NCI-H510A (cell line): Measurements from ENCODE around the gene TTC4.
A peak's percentile ranks its signal among the peaks of the same experiment; 100 is the strongest.

Source experiments
- DNase-seq: peaks from one replicate; lab custom pipeline; 2025; lab: John Stamatoyannopoulos, UW

TTC4 gene, protein sequence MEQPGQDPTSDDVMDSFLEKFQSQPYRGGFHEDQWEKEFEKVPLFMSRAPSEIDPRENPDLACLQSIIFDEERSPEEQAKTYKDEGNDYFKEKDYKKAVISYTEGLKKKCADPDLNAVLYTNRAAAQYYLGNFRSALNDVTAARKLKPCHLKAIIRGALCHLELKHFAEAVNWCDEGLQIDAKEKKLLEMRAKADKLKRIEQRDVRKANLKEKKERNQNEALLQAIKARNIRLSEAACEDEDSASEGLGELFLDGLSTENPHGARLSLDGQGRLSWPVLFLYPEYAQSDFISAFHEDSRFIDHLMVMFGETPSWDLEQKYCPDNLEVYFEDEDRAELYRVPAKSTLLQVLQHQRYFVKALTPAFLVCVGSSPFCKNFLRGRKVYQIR

DNA sequence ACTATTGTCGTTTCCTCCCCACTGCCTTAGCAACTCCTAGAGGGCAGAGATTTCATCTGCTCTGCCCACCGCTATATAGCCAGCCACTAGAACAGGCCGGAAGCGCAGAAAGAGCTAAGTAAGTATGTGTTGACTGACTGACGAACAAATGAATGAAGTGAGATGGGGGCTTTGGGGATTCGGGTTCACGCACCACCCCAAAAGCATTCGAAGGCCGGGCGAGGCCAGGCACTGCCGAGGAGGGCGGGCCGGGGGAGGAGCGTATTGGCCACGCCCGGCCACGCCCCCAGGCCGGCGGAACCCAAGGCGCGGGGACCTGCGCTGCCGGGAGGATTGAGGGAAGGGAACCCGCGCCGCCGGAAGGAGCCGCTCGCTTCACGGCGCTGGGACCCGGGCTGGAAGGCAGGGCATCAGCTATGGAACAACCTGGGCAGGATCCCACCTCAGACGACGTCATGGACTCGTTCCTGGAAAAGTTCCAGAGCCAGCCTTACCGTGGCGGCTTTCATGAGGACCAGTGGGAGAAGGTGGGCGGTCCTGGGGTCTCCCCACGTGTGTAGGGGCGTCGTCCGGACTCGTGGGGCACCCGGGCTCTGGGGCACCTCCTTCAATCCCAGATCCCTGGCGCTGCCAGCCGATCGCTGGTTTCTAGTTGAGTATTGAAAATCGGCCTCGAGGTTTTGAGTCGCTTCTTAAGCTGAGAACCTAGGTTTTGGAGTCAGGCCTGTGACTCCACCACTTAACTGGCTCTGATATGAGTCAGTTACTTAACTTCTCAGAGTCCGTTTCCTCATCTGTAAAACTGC is at the start of gene TTC4:
TSS of gene TTC4 (plus strand) at position 369 of the 806 bp plus-strand sequence. CDS start at position 417, 48 bp downstream.
- peak; percentile 75 for DNase-seq

DNA sequence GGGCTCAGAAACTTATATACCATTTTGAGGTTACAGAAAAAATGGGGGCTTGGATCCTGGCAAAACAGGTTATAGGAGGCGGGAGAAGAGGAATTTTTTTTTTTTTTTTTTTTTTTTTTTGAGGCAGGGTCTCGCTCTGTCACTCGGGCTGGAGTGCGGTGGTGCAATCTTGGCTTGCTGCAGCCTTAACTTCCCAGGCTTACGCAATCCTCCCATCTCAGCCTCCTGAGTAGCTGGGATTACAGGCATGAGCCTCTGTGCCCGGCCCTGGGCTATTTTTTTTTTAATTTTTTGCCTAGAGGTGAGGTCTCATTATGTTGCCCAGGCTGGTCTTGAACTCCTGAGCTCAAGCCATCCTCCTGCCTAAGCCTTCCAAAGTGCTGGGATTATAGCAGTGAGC is 49.3 kb upstream of the TTC4 start:
- DNase-seq = no peak

DNA sequence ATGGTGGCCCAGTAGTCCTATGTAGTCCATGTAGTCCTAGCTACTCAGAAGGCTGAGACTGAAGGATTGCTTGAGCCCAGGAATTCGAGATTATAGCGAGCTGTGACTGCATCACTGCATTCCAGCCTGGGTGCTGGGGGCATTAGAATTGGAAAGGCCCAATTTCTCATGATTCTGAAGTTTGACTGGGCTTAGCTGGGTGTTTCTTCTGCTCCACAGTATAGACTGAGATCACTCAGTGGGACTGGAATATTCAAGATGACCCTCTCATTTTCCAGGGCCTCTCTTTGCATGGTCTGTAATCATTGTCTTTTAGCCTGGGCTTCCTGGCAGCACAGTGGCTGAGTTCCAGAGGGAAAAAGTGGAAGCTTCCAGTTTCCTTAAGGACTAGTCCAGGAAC is 47.9 kb upstream of the TTC4 start:
- no peak for DNase-seq

DNA sequence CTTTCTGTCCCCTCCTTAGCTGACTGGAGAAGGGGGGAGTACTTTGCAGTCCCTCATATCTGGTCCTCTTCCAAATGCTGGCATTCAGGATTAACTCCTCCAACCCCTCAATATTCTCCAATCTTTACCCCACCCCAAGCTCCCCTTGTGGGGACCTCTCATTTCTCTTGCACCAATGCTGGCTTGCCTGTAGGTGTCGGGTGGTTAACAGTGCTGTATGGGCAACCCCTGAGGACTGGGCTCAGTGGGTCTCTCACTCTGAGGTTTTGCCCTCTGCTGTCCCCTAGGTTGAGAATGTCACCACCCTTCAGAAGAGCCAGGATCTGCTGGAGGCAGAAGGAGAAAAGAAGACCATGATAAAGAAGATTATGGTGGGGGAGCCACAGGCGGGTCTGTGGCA is 47.1 kb upstream of the TTC4 start:
- no peak for DNase-seq

DNA sequence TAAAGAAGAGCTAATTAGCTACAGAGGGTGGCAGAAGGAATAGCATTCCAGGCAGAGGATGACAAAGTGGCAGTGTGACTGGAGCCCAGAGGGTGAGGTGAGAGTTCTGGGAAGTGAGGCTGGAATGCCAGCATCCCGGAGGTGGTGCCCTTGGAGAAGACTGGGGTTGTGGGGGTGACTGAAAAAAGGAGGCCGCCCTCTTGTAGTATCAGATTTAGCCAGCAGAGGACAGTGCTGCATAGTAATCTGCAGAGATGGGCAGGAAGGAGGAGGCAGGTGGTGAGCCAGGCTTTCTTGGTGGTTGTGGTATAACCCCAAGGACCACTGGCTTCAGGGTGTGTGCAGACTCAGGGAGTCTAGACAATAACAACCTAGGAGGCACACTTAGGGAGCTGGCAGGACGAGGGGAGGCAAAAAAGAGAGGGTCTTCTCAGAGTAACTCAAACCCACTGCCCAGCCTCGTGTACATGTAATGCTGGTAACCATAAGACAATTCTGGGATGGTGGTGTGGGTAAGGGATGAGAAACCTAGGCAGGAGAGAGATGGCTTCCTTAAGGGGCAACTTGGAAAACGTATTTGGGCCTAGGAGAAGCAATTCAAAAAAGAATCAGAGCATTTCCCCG is 43.6 kb upstream of the TTC4 start:
- peak; percentile 13 for DNase-seq

DNA sequence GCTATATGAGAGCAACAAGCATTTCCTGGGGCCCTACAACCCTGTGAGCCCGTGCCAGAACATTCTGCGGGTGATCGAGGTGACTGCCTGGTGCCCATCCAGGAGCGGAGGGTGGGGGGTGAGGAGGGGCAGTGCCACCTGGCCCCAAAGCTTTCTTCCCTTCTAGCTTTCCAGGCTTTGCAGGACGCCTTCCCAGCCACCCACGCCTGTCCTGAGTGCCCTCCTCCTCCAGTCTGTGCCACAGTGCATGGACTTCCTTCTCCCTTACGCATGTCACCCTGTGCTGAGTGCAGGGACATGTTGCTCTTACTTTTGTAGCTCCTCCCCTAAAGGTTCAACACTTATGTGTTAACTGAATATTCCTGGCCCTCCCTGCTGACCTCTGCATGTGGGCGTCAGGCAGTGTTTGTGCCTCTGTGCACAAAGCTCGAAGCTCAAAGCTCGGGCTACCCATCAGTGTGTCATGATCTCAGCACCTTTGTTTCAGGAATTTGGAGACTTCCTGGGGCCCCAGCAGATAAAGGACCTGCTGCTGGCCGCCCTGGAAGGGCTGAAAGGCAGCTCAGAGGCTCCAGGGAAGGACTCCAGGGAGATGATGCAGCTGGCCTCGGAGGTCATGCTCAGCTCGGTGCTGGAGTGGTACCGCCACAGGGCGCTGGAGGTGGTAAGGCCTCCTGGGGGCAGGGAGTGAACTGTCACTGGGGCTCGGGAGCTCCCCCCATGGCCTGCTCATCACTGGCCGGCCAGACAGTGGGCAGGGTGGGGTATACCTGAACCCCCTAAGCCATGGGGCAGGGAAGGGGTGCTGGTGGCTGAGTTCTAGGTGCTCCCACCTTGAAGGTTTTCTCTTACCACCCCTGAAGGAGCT is 36.7 kb upstream of the TTC4 start:
- no peak for DNase-seq

DNA sequence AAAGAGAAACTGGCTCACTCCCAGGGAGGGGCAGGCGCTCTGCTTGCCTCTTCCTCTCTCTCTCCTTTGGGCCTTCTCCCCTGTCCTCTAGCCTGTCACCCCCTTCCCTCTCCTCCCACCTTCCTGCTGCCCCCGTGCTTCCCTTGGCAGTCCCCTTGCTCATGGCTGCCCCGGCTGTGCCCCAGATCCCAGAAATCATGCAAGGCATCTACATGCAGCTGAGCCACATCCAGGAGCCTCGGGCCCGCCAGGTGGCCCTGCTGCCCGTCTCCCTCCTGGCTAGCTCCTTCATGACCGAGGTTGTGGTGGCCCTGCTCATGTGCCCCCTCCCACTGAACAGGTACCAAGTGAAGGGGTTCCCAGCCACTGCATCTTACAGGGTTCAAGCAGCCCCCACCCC is 36.0 kb upstream of the TTC4 start:
- DNase-seq = no peak

DNA sequence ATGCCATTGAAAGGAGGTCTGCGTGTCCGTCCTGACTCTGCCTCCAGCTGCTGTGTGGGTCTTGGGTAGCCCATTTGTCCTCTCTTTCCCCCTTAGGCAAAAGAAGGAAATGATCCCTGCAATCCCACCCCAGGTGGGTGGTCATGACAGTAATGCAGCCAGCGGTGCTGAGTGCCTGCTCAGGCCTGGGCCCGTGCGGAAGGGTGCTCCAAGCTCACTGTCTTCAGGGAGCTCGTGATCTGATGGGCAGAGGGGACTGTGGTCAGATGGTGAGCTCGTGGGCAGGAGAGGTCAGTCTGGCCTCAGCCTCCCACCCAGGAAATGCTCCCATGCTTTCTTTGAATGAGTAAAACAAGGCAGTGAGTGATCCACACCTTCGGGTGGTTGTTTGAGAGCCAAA is 35.3 kb upstream of the TTC4 start:
- no peak for DNase-seq

DNA sequence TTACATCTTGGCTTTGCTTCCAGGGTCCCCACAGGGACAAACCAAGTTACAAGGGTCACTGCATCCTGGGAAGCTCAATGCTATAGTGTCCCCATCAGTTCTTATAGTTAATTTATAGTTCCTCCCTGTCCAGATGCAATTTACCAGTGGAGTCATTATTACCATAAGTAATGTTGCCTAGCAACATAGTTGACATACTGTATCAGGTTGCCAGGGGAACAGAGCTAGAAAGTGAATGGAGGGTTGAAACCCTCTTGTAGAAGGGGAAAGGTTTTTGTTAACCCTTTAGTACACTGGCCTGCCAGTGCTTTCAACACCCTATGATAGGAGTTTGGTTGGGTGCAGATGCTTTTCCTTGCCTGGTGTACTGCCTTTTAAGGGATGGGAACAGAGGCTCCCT is 34.3 kb upstream of the TTC4 start:
- DNase-seq = peak; percentile 56

DNA sequence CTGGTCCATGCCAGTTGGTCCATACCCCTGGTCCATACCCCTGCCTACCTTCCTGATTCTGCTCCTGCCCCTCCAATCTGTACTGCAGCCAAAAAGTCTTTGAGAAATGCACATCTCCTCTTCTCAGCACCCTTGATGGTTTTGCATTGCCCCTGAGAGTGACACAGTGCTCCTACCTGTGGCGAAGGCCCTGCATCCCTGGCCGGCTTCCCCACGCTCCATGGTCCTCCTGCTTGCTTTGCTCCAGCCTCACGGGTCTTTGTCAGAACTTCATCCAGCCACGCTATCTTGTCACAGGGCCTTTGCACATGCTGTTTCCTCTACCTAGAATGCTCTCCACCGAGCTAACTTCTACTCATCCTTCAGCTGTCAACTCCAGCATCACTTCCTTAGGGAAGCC is 32.2 kb upstream of the TTC4 start:
- no peak for DNase-seq

DNA sequence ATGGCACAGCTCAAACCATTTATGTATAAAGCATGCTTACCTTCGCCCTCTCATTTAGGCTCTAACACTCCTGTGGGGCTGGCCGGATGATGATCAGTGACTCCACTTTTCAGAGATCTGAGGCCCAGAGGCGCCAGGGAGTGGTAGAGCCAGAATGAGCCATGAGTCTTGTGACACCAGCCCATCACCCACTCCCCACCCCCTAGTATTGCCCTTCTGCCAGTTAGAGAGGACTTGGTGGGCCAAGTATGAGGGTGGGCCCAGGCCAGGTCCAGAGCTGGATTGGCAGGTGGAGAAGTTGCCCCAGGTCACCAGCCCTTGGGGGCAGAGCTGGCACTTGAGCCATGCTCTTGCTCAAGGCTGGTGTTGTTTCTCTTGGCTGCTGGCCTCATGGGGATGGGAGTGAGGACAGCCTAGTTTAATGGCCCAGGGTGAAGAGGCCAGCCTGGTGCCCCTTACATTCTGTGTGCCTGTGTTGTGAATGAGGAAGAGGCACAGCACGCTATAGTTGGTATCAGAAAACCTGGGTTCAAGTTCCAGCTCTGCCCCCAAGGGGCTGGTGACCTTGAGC is 30.2 kb upstream of the TTC4 start:
- no peak for DNase-seq

DNA sequence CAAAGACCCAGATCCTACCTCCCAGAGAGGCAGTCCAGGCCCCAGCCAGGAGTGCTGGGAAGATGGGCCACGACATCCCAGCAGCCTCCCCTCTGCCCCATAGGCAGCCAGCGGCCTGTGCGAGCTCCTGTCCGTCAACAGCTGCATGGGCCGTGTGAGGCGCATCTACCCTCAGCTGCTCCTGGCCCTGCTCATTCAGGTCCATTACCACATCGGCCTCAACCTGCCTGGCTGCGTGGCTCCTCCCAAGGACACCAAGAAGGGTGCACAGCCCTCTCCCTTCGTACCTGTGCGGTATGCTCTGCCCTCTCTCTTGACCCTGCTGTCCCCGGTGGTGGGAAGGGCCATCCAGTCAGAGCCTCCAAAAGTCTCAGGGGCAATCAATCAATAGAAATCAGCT is 29.5 kb upstream of the TTC4 start:
- DNase-seq = no peak

DNA sequence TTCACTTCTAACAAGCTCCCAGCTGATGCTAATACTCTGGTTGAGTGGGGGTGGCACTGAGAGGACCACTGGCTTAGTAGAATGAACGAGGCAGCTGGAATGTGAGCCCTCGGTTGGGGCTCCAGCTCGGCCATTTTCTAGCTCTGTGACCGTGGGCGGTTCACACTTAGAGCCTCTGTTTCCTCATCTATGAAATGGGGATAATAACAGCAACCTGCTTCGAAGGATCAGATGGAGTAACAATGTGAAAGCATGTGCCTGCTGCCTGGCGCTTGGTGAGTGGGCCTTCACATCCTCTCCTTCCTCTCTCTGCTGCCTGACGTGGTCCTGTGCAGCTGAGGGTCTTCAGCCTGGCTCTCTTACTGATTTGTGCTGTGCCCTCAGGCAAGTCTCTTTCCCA is 20.9 kb upstream of the TTC4 start:
- DNase-seq = no peak

DNA sequence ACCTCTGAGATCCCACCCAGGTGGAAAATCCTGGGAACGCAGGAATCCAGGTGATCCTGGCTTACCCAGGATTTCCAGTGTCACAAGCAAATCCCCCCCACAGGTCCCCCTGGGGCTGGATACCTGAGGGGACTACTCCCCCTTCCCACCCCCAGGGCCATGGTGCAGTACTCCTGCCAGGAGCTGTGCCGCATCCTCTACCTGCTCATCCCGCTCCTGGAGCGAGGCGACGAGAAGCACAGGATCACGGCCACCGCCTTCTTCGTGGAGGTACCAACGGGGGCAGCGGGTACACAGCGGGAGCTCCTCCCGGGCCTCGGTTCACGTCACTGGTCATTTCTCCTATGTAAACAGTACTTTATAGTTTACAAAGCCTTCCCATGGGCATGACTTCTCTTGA is 20.4 kb upstream of the TTC4 start:
- no peak for DNase-seq

DNA sequence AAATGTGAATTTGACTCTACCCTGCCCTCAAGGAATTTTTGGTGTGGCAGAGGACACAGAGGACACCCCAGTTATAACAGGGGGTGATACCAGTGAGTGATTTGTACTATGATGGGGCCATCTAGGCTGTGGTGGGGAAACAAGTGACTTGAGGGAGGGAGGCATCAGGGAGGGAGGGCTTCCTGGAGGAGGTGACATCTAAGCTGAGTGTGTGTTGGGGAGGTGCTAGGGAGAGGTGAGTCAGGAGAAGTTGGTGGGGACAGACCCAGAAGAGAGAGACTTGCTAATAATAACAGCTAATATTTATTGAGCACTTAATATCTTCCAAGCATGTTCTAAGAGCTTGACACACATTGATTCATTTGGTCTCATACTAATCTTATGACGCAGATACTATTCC is 19.9 kb upstream of the TTC4 start:
- no peak for DNase-seq

DNA sequence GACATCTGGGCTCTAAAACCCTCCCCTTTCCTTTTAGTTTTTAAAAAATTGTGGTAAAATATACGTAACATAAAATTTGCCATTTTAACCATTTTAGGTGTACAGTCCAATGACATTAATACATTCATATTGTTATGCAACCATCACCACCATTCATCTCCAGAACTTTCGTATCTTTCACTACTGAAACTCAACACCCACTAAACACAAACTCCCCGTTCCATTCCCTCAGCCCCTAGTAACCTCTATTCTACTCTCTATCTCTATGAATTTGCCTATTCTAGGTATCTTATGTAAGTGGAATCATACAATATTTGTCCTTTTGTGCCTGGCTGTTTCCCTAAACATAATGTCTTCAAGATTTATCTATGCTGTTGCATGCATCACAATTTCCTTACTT is 19.4 kb upstream of the TTC4 start:
- no peak for DNase-seq

DNA sequence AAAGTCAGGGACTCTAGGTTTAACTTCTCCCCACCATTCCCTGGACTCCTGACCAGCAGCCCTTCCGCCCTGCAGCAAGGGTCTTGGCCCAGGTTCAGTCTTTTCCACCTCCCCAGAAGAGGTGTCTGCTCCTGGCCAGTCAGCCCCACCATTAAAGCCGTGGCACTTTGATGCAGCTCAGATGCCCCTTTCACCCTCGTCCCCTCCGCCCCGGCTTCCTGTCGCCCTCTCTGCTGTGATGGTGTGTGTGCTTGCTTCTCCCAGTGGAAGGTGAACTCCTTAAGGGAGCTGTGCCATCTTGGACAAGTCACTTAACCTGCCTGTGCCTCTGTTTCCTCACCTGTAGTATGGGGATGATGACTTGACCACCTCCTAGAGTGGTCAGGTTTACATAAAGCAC is 17.8 kb upstream of the TTC4 start:
- DNase-seq = no peak

DNA sequence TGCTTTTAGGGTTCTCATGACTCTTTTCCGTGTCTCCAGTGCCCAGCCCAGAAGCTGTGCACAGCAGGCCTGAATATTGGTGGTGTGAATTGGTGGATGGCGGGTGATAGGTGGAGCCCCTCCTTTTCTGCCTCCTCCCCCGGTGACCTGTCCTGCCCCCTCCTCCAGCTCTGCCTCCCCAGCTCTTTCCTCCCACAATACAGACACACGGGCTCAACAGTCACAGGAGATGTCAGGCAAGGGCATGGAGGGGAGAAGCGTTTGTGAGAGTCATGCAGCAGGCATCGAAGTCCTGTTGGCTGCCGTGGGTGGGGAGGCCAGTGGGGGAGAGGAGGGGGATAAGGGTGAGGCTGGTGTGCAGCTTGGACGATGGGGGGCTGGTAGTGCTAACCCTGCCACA is 17.3 kb upstream of the TTC4 start:
- no peak for DNase-seq

DNA sequence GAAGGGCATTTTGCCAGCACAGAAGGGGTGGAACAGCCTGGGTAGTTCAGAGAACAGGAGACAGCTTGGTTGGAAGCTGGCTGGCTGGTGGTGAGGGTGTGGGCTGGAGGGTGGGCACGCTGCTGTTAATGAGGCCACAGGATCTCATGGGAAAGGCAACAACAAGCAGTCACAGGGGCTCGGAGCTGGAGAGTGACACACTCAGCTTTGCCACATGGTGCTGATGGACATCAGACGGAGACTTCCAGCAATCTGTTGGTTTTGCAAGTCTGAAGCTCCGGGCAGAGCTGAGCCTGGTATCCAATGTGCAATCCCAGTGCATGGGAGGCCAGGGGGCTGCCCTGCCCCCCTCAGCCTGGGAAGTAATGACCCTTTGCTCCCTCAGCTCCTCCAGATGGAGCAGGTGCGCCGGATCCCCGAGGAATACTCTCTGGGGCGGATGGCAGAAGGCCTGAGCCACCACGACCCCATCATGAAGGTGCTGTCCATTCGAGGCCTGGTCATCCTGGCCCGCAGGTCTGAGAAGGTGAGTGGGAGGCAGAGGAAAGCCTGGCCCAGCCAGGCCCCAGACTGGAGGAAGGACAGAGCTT is 15.6 kb upstream of the TTC4 start:
- no peak for DNase-seq

DNA sequence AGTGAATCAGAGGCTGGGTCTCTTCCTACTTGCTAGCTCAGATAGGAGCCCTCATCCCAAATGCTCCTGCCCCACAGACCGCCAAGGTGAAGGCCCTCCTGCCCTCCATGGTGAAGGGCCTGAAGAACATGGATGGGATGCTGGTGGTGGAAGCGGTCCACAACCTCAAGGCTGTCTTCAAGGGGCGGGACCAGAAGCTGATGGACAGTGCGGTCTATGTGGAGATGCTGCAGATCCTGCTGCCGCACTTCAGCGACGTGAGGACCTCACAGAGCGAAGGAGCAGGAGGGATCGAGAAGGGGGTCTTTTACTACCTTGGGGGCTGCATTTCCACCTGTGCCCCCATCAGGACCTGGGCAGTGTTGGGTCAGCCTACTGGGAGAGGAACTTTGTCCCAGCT is 14.6 kb upstream of the TTC4 start:
- DNase-seq = no peak

DNA sequence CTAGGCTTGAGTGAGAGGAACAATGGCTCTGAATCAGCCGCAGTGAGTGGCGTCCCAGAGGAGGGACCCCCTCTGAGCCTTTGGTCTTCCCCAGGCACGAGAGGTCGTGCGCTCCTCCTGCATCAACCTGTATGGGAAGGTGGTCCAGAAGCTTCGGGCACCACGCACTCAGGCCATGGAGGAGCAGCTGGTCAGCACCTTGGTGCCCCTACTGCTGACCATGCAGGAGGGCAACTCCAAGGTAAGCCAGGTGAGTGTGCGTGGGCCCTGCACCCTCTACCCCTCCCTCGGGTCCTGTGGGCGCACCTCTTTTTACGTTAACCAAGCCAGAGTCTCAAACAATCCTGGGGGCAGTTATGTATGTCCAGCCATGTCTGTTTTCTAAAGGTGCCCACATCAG is 13.7 kb upstream of the TTC4 start:
- no peak for DNase-seq
